ENCODE measurements around the gene IL4I1.

IL4I1 gene

DNA sequence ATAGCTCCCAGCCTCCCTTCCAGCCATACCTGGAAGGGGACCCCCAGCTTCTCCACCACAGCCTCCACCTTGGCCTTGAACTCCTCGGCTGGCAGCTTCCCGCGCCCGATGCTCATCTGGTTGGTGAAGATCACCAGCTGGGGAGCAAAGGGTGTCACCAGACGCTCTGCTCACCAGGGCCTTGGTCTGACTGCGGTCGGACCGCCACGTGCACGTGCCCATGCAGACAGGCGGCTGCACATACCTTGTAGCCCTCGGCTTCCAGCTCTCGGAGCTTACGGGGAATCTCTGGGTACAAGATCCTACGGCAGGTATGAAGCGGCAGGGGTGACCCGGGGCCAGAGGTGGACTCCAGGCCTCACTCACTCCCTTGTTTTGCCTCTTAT, 32.8 kb downstream of the IL4I1 start:
- DNase-seq (ENCODE audit: low read depth in 2 of 2) = no peak

DNA sequence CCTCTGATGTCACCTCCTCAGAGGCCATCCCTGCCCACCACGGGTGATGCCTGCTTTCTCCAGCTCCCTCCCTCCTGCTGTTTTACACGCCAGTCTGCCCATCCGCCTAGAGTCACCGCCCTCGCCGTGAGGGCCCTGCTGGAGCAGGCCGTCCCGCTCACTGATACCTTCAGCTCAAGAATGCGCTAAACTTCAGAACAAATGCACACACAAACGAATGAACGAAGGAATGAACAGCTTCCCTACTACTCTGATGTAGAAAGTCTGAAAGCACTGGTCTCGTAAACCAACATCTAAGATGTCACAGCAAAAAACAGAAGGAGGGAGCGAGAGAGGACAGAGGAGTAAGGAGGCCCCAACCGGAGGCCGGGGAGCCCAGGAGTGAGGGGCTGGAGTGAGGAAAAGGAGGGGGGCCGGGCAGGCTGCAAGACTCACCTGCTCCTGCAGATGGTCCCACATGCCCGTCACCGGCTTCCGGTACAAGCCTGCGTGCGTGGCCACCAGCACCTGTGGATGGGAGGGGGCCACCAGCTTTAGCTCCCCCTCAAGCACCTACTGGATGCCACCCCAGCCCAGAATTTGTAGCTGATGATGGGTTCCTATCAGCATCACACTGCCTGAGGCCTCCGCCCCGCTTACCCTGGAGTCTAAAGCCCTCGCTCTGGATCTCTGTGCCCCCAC, 33.3 kb downstream of the IL4I1 start:
- no peak for DNase-seq (ENCODE audit: low read depth in 2 of 2)

DNA sequence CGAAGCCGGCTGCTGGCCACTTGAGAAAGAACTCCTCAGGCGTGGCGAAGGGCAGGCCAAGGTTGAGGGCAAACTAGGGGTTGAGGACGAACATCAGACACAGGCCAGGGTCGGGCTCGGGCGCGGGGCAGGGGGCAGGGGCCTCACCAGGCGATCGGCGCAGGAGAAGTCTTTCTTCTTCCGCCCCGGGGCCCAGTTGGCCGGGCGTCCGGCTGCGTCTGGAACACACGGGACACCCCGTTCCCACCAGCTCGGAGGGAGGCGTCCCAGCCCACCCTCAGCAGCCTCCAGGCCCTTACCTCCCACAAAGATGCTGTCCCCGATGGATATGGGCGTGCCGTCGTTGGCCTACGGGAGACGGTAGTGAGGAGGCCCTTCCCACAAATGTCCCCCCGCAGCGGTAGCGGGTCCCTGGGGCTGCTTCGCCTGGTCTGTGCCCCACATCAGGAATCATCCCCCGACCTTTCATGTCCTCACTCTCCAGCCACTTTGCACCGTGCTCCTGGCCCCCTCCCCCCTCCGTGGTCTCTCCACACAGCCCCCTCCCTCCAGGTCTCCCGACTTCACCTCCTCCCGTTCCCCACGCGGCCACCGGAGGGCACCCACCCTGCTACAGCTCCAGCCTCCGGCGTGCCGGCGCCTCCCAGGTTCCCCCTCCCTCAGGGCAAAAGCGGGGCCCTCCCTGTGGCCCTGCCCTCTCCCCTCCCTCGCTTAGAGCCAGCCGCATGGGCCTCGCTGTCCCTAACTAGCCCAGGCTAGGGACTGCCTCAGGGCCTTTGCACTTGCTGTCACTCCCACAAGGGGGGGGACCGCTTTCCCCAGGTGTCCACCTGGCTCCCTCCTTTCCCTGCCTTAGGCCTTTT, 34.1 kb downstream of the IL4I1 start:
- no peak for DNase-seq (ENCODE audit: low read depth in 2 of 2)

DNA sequence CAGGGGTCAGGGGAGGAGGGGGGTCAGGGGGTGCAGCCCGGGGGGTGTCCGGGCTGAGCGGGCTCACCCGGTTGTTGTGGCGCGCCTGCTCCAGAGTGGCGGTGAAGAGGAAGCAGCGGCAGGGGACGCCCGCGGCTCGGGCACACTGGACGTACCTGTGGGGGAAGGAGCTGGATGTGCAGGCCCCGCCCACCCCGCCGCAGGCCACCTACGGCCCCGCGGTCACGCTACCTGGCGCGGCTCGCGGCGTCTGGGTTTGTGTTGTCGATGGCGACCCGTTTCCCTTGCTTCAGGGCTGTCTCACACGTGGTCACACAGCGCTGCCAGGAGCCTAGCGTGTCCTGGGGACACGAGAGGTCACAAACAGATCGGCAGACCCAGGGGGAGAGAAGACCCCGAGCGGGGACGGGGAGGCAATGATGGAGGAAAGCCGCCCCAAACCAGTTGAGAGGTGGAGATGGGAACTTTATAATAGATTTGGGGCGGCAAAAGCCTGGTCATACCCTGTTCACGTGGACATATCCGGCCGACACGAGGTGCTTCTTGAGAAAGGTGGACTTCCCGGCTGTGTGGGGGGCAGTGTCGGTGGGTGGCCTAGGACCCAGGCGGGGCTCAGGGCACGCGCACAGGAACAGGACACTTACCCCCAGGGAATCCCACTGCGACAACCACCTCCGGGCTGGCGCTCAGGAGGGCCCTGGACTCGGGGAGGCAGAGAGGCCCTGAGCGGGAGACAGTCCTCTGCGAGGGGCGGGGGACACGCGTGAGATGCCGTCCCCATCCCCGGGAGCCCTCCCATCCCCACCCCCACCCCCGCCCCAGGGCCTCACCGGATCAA, 34.9 kb downstream of the IL4I1 start:
- no peak for DNase-seq (ENCODE audit: low read depth in 2 of 2)

DNA sequence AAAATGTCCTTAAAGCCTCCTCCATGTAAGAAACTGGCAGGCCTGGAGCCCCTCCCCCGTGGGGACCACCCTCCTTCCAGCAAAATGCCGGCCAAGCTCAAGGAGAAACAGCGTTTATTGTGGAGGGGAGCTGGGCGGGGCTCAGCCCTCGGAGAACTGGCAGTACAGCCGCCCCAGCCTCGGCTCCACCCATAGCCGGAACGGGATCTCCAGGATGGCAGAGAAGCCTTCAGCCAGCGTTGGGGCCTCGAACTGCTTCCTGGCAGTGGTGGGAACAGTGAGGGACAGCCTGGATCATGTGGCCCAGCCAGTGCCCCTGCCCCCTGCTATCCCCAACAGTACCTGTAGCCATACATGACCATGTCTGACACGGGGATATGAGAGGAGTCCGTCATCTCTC, 35.6 kb downstream of the IL4I1 start:
- DNase-seq (ENCODE audit: low read depth in 2 of 2) = no peak

DNA sequence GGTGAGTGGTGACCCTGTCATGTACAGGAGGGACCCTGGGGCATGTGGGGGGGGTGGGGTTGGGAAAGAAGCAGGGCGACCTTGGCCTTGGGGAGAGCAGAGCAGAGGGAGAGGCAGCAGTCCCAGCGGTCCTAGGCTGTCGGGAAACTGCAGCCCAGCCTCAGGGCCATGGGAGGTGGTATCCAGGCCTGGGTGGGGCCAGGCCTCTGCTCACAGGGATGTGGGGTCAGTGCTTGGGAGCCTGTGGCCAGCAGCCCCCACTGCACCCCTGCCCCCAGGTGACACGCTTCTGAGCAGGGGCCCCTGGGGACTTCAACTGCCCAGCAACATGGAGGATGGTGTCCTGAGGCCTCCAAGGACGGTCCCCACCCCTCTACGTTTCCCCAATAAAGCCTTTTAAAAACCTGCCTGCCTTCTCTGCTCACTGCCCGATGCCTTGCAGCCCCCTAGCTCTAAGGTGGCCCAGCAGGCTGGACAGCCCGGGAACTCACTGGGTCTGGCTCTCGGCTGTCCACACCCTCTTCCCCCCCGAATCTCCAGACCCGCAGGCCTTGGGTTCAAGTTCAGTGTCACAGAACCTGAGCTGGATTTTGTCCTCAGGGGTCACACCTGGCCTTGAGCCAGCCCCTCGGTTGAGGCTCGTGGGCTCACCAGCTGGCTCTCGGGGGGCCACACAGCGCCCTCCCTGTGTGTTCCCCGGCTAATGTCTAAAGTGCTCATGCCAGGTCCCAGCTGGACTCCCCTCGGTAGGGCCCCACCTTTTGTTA, 36.2 kb downstream of the IL4I1 start:
- DNase-seq (ENCODE audit: low read depth in 2 of 2) = no peak

DNA sequence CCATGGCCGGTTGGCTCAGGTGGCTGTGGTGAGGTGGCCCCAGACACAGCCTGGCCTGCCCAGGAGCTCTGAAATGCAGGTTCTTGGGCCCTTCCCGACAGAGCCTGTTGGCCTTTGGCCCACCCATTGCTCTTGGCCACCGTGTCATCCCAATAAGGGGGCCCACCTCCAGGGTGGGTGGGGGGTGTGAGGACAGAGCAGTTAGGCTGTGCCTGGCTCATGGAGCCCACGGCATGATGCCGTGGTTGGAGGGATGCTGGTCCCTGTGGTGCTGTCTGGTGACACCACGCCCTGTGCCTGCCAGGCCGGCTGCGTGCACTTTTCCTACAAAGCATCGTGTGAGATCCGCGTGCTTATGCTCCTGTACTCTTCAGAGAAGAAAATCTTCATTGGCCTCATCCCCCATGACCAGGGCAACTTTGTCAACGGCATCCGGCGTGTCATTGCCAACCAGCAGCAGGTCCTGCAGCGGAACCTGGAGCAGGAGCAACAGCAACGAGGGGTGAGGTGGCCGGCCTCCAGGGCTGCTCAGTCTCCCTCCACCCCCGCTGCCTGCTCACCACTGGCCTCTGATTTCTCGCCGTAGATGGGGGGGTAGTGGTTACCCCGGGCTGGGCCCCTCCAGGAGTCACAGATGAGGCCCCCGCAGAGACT, 36.9 kb downstream of the IL4I1 start:
- no peak for DNase-seq (ENCODE audit: low read depth in 2 of 2)

DNA sequence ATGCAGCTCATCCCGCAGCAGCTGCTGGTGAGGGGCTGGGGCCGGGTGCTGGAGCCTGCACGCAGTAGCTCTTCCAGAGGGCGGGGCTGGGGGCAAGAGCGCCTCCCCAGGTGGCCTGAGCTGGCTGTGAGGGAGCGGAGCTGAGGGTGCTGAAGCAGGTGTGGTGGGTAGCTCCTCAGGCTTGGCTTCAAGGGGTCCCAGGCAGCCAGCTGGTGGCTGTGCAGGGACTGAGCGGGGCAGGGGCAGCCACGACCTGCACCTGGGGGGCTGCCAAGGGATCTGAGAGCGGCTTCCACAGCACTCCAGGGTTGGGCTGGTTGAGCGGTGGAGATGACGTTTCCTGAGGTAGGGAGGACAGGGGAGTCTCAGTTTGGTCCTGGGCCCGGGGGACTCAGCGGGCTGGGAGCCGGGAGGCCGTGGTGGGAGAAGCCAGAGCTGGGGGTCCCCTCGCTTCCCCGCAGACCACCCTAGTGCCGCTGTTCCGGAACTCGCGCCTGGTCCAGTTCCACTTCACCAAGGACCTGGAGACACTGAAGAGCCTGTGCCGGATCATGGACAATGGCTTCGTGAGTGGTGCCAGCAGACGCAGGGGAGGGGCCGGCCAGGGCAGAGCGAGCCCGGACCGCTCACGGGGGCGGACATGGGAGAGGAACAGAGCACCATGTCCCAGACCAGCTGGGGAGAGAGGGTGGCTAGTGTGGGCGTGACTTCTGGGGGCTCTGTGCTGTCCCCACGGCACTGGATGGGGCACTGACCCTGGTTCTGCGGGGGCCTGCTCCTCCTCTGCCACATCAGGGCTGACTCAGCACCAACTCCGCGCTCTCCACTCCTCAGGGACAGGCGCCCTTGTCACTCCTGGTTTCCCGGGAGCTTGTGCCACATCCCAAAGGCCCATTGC, 38.4 kb downstream of the IL4I1 start:
- no peak for DNase-seq (ENCODE audit: low read depth in 2 of 2)

DNA sequence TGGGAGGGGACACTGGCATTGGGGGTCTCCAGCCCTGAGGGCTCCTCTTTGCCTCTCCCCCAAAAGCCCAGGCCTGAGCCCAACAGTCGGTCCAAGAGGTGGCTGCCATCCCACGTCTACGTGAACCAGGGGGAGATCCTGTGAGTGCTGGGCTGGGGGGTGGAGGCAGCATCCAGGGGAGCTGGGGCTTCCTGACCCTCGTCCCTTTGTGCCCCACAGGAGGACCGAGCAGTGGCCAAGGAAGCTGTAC, 38.9 kb downstream of the IL4I1 start:
- DNase-seq (ENCODE audit: low read depth in 2 of 2) = no peak

DNA sequence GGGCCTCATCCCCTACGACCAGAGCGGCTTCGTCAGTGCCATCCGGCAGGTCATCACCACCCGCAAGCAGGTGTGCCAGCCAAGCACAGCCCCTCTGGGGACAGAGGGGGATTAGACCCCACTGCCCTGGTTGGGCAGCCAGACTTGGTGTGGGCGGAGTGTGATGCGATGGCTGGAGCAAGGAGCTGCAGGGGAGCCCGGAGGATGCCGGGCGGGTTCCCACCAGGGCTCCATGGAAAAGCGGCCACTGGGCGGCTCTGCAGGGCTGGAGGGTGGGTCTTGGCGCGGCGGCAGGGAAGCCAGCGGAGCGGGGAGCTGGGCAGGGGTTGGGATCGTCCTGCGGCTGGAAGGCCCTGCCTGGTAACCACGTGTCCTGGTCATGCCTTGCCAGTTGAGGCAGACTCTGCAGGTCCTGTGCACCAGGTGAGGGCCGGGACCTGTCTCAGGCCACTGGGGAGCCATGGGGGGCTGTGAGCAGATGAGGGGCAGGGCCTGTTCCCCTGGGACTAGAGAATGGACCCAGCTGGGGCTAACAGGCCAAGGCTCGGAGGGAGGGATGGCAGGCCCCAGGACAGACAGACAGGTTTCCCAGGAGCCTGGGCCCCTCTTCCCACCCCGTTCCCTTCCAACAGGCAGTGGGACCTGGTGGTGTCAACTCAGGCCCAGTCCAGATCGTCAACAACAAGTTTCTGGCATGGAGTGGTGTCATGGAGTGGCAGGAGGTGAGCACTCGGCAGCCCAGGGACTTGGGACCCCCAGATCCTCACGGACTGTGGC, 39.4 kb downstream of the IL4I1 start:
- no peak for DNase-seq (ENCODE audit: low read depth in 2 of 2)

DNA sequence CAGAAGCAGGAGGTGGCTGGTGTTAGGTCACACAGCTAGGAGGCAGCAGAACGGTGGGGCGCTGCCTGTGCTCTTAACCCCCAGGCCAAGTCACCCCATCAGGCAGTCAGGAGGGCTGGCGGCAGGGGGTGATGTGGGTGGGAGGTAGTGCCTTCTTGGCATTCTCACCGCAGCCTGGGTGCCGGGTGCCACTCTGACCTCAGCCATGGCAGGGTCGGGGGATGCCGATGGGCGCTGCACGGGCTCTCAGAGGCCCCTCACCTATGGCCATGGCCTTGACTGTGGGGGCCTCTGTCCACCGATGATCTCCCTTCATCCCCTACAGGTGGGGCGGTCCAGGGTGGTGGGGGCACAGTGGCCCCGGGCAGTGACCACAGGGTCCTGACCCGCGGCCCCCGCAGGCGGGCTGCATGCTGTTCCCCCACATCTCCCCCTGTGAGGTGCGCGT, 40.1 kb downstream of the IL4I1 start:
- no peak for DNase-seq (ENCODE audit: low read depth in 2 of 2)

DNA sequence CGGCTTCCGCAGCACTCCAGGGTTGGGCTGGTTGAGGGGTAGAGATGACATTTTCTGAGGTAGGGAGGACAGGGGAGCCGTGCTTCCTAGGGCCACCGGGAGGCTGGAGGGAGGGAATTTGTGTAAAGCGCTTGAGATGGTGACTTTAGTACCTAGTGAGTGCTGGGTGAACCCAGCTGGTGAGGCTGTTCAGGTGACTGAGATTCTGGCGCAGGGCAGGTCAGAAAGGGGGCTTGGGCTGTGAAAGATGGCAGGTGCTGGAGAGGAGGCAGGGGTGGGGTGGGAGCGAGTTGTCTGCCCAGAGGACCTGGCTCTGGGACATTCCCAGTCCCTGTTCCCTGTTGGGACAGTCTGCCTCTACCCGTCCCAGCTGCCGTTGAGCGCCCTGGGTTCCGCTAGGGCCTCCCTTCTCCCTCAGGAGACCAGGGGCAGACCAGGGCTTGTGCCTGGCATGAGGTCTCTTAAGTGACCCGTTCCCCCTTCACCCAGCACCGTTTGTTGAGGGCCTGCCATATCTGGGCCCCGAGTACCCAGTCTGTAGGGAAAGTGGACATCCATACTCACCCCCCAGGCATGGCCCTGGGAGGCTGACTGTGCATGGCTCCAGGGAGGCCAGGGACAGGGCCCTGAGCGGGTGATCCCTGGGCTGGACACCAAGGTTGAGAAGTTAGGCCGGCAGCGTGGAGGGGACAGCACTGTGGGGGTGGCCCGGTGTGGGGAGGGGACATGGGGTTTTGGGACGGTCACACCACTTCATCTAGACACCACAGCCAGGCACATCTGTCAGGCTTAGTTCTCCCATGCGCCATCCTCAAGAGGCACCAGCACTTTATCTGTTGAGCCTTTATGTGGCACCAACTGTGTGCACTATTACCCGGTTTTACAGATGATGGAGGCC, 40.8 kb downstream of the IL4I1 start:
- DNase-seq (ENCODE audit: low read depth in 2 of 2) = no peak

DNA sequence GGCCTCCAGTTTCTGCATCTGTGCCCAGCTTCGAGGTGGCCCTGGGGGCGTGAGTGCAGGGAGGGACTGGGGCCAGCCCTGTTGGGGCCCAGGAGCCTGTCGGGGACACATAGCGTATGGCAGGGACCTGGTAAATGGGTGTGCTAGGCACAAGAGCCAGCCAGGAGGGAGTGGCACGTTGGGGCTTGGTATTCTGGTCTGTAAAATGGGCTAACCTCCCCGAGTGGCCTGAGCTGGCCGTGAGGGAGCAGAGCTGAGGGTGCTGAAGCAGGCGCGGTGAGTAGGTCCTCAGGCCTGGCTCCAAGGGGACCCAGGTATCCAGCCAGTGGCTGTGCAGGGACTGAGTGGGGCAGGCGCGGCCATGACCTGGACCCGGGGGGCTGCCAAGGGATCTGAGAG, 41.4 kb downstream of the IL4I1 start:
- no peak for DNase-seq (ENCODE audit: low read depth in 2 of 2)

DNA sequence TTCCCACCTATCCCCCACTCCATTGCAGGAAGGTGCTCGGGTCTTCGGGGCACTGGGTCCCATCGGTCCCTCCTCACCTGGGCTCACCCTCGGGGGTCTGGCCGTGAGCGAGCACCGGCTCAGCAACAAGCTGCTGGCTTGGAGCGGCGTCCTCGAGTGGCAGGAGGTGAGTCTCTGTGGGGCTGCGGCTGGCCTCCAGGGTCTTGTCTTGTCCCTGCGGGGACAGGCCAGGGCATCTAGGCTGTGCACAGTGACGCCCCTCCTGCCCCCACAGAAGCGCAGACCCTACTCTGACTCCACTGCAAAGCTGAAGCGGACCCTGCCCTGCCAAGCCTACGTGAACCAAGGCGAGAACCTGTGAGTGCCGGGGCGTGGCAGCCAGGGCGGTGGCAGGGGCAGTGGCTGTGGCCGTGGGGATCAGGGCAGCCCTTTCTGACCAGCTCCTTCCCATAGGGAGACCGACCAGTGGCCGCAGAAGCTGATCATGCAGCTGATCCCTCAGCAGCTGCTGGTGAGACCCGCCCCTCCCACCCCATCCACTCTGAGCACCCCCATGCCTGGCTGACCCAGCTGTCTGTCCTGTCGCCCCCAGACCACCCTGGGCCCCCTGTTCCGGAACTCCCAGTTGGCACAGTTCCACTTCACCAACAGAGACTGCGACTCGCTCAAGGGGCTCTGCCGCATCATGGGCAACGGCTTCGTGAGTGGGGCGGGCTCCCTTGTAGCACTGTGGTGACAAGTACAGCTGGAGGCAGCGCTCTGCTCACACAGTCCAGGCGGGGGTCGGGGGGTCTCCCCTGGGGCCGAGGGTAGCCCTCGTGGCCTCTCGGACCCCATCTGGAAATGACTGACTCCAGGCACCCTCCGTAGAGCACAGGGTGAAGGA, 42.1 kb downstream of the IL4I1 start:
- no peak for DNase-seq (ENCODE audit: low read depth in 2 of 2)

DNA sequence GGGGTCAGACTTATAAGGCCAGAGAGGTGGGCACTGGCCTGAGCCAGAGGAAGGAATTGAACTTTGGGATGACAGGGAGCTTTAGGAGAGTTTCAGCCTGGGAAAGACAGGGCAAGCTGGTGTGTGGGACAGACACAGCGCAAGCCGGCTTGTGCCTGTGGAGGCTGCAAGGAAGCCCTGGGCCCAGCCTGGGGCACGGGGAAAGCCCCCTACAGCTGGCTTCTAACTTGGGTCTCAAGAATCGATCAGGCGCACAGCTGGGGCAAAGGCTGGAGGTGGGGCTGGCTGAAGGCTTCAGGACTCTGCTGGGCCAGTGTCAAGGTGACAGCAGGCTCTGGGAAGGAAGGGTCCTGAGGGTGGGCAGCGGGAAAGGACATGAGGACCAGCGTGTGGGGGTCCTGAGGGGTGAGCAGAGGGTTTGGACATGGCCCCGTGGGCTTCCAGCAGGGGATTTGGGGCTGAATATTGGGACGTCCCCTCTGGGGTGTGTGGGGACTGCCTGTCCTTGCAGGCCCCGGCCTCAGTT, 42.8 kb downstream of the IL4I1 start:
- no peak for DNase-seq (ENCODE audit: low read depth in 2 of 2)

DNA sequence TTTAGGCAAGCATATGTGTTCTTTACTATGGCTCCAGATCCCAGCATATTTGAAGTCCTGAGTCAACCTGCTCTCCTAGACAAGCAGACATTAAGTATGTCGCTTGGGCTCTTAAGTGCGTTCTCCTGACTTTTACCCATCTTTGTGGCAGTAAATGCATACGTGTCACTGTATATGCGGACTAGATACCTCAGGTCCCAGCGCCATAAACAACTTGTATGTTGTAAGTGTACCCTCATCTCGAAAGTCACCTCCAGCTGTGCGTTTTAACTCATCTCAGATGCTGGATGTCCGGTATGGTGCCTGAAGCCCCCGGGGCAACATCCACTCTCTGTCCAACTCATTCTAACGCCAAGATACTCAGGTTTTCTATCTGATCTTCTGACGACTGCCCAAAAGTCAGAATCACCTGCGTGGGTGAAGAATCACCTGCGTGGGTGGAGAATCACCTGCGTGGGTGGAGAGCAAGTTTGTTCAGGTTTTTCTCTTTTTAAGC, 44.0 kb downstream of the IL4I1 start:
- DNase-seq (ENCODE audit: low read depth in 2 of 2) = no peak

All from fibroblast of skin of left quadriceps (primary cell).